Measurements from ENCODE around the gene MDFI.
A peak's percentile ranks its signal among the peaks of the same experiment; 100 is the strongest.

MDFI gene

DNA sequence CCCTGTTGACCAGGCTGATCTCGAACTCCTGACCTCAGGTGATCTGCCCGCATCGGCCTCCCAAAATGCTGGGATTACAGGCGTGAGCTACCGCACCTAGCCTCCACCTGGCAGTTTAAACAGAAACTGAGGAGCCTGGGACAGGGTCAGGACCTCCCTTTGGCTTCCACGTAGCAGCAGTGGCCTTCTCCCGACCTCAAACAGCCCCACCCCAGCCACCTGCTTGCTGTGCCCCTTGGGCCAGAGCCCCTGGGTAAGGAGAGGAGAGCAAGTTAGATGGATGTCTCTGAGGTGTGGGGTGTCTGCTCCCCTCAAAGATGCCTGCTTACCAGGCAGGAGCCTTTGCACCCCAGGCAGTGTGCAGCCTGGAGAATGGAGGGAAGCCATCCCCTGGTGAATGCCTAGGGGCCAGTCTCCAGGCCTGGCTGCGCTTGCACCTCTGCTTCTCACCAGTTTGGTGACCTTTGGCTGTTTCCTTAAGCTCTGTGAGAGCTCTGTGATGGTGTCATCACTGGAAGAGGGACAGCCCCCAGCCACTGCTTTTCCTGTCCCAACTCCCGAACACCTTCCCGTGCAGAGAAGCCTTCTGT lies 42.1 kb upstream of the MDFI start:
- TF ChIP-seq POLR2AphosphoS5 (IDR thresholded peaks at IDR 0.05; ENCODE audit: low read depth, low read length) (no peak), TAF1 (IDR thresholded peaks at IDR 0.05; ENCODE audit: borderline replicate concordance, low read depth, low read length) (no peak), POLR2A (IDR thresholded peaks at IDR 0.05; ENCODE audit: low read depth, low read length) (no peak)

DNA sequence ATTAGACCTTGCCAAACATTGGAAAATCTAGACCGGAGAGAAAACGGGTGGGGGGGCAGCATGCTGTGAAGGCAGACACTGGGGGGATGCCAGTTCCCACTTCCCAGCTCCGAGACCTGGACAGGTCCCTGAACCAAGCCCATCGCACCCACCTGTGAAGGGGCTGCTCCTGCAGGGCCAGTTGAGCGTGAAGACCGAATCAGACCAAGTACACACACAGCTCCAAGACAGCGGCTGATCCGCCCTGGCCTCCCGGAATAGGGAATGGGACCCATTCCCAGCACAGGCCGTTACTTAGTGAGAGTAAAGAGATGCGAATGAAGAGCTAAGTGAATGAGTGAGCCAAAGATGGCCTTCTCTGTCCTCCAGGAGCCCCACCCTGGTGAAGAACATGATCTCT lies 41.5 kb upstream of the MDFI start:
- DNase-seq (ENCODE audit: insufficient read length): no peak
- no peak for FAIRE-seq
- no peak for TF ChIP-seq POLR2AphosphoS5 (IDR thresholded peaks at IDR 0.05; ENCODE audit: low read depth, low read length)
- no peak for TF ChIP-seq POLR2A (IDR thresholded peaks at IDR 0.05; ENCODE audit: low read depth, low read length)
- TF ChIP-seq TAF1 (IDR thresholded peaks at IDR 0.05; ENCODE audit: borderline replicate concordance, low read depth, low read length): no peak

More for the DNA sequence above, 42.1 kb upstream of the MDFI start:
- FAIRE-seq (no peak), DNase-seq (ENCODE audit: insufficient read length) (no peak)

GRCh38 chr6:41597246-41598000 lies 40.8 kb upstream of the MDFI start:
- TF ChIP-seq POLR2AphosphoS5 (IDR thresholded peaks at IDR 0.05; ENCODE audit: low read depth, low read length) (no peak), POLR2A (IDR thresholded peaks at IDR 0.05; ENCODE audit: low read depth, low read length) (no peak), TAF1 (IDR thresholded peaks at IDR 0.05; ENCODE audit: borderline replicate concordance, low read depth, low read length) (no peak)
- FAIRE-seq: no peak
- no peak for DNase-seq (ENCODE audit: insufficient read length)

DNA sequence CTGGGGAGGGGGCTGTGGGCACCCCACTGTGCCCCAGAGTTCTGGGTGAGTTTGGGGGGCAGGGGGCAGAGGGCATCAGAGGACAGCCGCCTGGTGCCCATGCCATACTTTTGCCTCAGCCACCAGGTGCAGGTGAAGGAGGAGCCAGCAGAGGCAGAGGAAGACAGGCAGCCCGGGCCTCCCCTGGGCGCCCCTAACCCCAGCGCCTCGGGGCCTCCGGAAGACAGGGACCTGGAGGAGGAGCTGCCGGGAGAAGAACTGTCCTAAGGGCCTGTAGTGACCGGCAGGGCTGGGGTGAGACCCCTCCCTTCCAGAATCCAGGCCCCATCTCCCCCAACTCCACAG lies 39.6 kb upstream of the MDFI start:
- no peak for TF ChIP-seq POLR2A (IDR thresholded peaks at IDR 0.05; ENCODE audit: low read depth, low read length)
- TF ChIP-seq POLR2AphosphoS5 (IDR thresholded peaks at IDR 0.05; ENCODE audit: low read depth, low read length): no peak
- no peak for TF ChIP-seq TAF1 (IDR thresholded peaks at IDR 0.05; ENCODE audit: borderline replicate concordance, low read depth, low read length)
- DNase-seq (ENCODE audit: insufficient read length) (no peak), FAIRE-seq (no peak)

- DNase-seq (ENCODE audit: insufficient read length) (no peak), FAIRE-seq (no peak)
- TF ChIP-seq POLR2AphosphoS5 (IDR thresholded peaks at IDR 0.05; ENCODE audit: low read depth, low read length) (no peak), TAF1 (IDR thresholded peaks at IDR 0.05; ENCODE audit: borderline replicate concordance, low read depth, low read length) (no peak)
Measured at GRCh38 chr6:41599015-41599851, 39.0 kb upstream of the MDFI start.

DNA sequence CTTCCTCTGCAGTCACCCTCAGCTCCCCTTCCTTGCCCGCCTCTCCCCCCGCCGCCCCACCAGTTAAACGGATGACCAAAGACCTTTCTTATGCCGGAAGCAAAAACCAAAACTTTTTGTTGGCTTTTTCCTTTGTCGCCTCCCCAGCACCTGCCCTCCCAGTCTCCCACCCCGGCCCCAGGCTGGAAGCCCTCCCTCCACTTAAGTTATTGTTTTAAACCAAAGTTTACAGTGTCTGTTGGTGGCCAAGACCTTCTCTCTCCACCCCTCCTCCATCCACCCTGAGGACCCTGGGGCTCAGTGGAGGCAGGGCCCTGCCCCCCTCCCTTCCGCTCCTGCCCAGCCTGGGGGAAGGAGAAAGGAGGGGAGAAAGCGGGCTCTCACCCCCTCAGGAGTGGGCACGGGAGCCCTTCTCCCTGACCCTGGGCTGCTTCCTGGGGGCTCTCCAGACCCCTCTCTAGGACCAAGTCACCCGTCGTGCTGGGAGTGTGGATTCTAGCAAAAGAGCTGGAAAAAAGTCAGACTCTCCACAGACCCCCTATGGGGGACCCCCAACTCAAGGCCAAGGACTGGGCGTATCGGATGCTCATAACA lies 38.3 kb upstream of the MDFI start:
- DNase-seq (ENCODE audit: insufficient read length) (no peak), FAIRE-seq (no peak)
- TF ChIP-seq POLR2AphosphoS5 (IDR thresholded peaks at IDR 0.05; ENCODE audit: low read depth, low read length) (no peak), TAF1 (IDR thresholded peaks at IDR 0.05; ENCODE audit: borderline replicate concordance, low read depth, low read length) (no peak), POLR2A (IDR thresholded peaks at IDR 0.05; ENCODE audit: low read depth, low read length) (no peak)

DNA sequence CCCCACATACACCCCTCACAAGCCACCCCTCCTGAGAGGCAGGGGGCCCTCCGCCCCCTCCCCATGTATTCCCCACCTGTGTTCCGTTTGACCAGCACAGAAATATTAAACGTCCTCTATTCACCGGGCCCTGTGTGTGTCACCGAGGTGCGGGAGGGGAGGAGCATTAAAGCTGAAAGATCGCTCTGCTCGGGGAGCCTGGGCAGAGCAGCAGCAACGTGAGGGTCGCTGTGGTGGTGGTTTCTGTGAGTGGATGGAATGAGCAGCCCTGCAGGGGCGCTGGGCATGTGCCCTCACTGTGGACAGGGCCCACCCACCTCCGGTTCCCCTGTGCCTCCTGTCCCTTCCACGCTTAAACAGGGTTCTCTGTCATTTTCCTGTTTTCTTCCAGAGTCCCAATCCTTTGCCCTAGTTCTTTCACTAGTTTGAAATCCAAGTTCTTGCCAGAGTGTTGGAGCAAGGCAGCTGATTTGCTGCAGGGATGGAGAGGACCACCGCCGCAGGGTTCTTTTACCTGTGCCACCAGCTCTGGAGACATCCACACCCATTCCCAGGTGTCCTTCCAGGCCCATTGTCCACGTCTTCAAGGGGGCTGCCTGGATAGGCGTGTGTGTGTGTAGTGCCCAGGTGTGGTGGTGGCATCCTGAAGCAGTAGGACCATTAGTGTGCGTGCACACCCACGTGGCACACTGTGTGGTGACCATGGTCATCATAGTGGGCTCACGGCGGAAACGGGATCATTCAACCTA lies 37.6 kb upstream of the MDFI start:
- DNase-seq (ENCODE audit: insufficient read length): no peak
- FAIRE-seq: no peak
- TF ChIP-seq TAF1 (IDR thresholded peaks at IDR 0.05; ENCODE audit: borderline replicate concordance, low read depth, low read length) (no peak), POLR2AphosphoS5 (IDR thresholded peaks at IDR 0.05; ENCODE audit: low read depth, low read length) (no peak; the same call in 1 of the 2 replicates), POLR2A (IDR thresholded peaks at IDR 0.05; ENCODE audit: low read depth, low read length) (no peak)

GRCh38 chr6:41601248-41601549 lies 37.1 kb upstream of the MDFI start:
- FAIRE-seq (no peak), DNase-seq (ENCODE audit: insufficient read length) (no peak)
- no peak for TF ChIP-seq TAF1 (IDR thresholded peaks at IDR 0.05; ENCODE audit: borderline replicate concordance, low read depth, low read length)
- no peak for TF ChIP-seq POLR2AphosphoS5 (IDR thresholded peaks at IDR 0.05; ENCODE audit: low read depth, low read length)
- no peak for TF ChIP-seq POLR2A (IDR thresholded peaks at IDR 0.05; ENCODE audit: low read depth, low read length)

- TF ChIP-seq TAF1 (IDR thresholded peaks at IDR 0.05; ENCODE audit: borderline replicate concordance, low read depth, low read length): no peak
- TF ChIP-seq POLR2A (IDR thresholded peaks at IDR 0.05; ENCODE audit: low read depth, low read length): no peak
- no peak for TF ChIP-seq POLR2AphosphoS5 (IDR thresholded peaks at IDR 0.05; ENCODE audit: low read depth, low read length)
- DNase-seq (ENCODE audit: insufficient read length) (no peak), FAIRE-seq (no peak)
Measured at GRCh38 chr6:41602422-41602743, 35.9 kb upstream of the MDFI start.

DNA sequence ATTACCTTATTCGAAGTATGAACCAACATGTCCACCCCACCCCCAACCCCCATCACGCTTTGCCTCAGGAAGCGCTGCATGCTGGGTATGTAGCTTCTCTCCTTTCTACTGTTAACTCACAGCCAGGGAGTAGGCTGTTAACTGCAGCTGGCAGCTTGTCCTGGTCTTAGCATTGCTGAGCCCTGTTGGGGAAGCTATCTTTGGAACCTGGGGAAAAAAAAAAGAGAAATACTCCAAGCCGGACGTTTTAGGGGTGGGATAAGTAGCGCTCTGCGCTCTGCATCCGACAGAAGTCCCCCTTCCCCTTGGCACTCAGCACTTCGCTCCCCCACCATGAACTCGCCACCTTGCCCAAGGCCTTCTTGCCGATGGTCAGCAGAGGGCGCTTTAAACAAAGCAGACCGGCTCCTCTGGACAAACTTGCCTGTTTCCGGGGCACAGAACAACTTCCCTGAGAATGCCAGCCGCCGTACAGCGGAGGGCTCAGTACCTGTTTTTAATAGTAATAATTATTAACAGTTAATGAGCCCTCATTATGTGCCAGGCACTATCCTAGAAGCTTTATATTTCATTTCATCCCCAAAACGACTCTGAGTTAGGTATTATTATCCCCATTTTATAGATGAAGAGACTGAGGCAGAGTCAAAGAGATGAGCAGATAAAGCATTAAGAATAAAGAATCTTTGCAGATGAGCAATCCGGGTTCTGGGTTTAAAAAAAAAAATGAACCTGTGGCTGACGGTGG lies 35.2 kb upstream of the MDFI start:
- DNase-seq (ENCODE audit: insufficient read length) (peak; percentile 70), FAIRE-seq (peak; percentile 93)
- no peak for TF ChIP-seq POLR2A (IDR thresholded peaks at IDR 0.05; ENCODE audit: low read depth, low read length)
- TF ChIP-seq TAF1 (IDR thresholded peaks at IDR 0.05; ENCODE audit: borderline replicate concordance, low read depth, low read length): no peak
- TF ChIP-seq POLR2AphosphoS5 (IDR thresholded peaks at IDR 0.05; ENCODE audit: low read depth, low read length): no peak
